Fibroblast of skin of abdomen (primary cell): ENCODE data around the gene SMC6.

ENCODE experiments used
- DNase-seq: peaks from one replicate; pipeline ENCODE4 v3.0.0-alpha.2; 2013

Gene SMC6

DNA sequence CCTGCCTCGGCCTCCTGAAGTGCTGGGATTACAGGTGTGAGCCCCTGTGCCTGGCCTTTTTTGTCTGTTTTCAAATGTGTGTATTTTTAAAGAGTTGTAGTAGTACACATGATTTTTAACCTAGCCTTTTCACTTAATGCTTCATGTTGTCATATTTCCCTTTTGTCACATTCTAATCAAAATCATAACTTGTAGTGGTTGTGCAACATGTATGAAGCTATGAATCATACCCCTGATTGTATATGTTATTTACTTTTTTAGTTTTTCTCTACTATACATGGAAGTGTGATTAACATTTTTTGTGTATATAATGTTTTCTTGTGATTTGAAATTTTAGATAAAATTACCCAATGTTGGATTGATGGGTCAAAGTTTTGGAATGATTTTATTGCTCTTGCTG is 8.8 kb upstream of the SMC6 start:
- DNase-seq, result no peak

DNA sequence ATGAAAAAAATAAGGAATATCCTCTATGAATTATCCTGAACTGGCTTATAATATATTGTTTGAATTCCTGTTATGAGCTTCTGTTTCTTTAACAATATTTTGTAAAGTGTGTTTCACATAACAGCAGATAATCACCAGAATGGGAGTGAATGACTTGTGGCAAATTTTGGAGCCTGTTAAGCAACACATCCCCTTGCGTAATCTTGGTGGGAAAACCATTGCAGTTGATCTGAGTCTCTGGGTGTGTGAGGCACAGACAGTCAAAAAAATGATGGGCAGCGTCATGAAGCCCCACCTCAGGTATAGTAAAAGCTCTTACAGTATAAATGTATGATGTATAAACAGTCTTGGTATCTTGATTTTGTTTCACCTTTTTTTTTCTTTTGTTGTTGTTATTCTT is 6.2 kb upstream of the SMC6 start:
- no peak for DNase-seq

DNA sequence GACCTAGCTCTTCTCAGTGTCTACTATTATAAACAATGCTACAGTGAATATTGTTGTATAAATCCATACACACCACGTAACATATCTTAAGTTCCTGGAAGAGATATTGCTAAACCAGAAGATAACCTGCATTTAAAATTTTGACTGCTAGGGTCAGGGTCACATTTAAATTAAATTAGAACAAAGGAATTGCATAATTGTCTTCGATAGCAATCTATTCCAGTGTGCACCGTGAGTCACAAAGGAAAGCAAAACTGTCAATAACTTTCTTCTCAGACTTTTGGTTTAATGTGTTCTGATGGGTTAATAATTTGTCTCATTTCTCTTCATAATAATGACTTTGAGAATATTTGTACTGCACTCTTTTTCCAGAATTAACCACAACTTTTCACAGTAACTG is 4.5 kb upstream of the SMC6 start:
- DNase-seq, result no peak

DNA sequence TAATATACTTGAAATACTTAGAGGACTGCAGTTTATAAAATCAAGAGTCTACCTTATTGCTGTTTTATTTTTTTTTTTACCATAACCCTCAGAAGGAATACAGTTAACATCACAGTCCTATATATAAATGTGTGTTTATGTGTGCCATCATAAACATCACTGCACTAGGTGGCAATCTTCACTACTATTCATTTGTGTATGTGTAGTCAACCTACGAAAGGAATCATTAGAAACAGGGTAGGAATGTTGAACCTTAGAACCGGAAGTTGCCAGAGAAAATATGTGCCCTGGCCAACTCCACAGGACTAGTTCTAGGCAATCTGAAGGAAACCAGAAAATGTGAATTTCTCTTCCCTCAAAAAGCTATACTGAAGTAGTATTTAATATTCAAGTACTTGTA is 3.7 kb upstream of the SMC6 start:
- DNase-seq, result peak; percentile 50

DNA sequence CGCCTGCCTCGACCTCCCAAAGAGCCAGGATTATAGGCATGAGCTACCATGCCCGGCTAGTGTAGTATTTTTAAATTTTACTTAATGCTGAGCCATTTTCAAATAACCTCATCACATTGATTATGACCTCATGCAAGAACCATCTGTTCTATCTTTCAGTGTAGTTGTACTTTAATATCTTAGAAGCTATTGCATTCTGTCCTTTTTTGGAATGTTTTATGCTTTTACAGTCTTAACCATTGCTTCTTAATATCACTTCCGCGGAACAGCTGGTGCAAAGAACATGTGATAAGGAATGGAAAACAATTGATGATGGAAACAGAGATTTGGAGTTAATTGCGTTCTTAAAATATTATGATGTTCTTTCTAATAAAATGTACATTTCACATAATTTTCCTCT is 3.1 kb upstream of the SMC6 start:
- DNase-seq, result peak; percentile 34

DNA sequence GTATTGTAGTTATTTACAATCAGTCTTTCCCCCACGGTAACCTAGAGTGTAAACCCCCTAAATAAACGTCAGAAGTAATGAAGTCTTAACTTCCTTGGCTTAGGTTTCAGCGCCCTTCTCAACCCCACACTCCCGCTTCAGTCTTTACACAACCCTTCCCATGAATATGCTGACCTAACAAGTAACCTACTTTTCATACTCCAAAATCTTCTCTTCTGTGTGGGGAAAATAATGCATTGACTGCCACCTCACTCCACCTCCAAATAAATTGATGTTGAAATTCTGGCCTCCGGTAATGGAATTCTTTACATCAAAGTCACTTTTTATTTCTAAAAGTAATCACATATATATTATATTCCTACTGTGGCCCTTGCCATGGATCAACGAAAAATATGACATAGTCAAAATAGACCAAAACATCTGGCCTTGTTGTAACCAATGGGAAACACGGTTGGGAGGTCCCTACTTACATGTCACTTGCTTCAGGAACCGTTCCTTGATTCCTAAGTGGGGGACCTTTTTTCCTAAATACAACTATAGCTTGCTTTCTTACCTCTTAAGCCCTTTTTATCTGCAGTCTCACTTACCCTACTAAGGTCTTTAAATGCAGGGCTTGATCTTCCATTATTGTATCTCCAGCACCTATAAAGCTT is 1.3 kb upstream of the SMC6 start:
- DNase-seq, result no peak

DNA sequence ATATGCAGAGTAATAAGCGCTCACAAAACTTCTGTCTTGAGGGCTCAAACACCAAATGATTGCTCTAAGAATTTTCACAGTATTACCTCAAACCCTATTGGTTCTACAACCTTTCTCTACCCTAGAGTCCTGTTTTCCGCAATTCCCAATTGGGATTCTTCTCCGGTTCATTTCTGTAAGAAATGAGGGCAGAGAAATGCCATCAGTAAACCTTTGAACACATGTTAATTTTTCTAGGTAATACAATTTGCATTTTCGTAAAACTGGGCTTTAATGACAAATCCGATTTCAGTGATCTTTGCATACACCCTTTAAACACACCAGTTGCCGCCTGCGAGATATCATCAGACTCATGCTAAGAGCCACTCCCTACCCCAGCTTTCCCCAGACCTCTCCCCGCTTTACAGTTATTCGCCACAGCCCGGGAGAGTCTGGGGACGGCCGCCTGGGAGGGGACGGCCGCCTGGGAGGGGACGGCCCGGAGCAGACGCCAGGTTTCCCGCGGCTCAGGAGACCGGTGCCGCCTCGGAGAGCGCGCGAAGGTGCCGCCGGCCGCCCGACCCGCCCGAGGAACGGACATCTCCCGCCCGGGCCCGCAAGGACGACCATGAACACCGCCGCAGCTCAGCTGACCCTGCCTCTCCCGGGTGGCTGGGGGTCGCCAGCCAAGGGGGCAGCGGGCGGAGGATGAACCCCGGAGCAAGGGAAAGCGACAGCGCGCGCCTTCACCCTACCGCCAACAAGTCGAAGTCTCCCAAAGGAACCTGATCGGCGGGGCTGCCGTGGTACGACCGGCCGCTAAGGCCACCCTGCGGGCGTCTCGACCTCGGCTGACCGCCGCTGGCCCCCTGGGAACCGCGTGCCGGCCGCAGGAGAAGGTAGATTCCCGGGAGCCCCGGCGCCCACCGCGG is 463 bp downstream of the SMC6 start:
- DNase-seq, result peak; percentile 12

DNA sequence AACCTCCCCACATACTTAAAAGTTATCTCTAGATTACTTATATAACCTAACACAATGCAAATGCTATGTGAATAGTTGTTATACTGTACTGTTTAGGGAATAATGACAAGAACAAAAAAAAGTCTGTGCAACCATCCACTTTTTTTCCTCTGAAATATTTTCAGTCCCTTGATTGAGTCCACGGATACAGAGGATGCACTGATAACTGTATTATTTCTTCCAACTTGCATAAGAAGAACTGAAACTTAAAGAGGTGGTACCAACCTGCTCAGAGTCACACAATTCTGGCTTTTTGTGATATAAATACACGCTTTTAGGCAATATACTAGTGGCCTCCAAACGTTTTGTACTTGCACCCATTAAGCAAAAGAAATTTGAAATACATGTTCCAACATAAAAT is 1.4 kb downstream of the SMC6 start:
- no peak for DNase-seq

DNA sequence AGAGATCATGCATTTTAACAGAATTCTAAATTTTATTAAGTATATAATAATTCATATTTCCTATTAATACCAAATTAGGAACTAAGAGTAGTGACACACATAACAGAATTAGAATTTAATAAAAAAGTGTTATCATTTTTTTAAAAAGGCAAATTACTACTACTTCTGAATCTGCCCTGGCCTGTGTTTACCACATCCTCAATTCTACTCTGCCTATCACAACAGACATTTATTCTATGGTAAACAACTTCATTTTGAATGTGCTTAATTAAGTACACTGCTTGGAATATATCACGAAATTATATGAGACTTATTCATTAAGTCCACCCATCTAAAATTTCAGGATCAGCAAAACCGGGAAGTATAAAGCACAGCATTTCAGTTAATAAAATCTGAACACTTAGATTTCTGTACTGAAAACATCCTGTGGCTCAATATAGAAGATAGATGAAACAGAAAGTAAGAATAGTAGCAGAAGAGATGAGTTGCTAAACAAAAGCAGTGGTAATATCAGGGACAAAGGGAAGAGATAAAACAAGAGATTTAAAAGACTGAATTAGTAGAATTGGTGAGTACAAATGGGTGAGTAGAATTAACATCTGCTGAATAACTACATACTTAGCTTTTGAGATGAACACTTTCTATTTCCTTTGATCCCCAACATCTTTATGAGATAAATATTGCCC is 3.7 kb downstream of the SMC6 start:
- no peak for DNase-seq

DNA sequence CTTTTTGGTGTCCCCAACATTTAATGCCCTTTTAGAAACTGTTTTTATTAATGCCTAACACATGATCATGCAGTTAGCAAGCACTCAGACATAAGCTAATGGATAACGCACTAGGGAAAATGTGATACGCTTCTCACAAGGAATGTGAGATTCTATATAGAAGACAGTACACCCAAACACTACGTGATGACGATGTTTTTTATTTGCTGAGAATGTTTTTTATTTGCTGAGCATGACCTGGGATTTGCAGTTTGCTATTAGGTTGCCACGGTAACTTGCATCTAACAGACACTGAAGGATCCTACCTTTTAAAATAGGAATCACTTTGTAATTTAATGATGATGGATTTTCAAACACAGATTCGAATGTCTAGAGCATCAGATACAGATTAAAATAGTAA is 4.9 kb downstream of the SMC6 start:
- DNase-seq, result no peak

DNA sequence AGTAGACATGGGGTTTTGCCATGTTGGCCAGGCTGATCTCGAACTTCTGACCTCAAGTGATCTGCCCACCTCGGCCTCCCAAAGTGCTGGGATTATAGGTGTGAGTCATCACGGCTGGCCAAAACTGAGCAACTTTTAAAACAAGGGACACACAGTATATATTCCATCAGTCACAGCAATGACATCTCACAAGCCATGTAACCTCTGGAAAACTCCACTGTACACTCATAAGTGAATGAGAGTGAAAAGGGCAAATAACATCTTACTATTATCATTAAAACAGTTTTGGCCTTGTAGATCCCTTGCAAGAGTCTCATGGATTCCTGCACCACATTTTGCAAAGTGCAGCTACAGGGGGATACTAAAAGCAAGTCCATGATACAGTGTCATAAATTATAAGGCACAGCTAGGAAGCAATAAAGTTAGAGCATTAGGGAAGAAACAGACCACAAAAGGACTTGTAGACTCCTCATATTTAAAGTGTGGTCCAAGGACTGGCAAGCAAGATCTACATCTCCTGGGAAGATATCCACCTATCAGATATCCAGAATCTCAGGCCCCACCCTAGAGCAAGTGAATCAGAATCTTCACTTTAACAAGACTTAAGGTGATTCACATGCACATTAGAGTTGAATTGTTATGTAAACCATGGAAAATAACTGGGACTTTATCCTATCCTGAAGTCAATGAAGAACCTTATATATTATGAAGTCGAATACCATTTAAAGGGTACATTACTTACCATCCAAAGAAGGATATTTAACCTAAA is 5.7 kb downstream of the SMC6 start:
- peak; percentile 4 for DNase-seq

DNA sequence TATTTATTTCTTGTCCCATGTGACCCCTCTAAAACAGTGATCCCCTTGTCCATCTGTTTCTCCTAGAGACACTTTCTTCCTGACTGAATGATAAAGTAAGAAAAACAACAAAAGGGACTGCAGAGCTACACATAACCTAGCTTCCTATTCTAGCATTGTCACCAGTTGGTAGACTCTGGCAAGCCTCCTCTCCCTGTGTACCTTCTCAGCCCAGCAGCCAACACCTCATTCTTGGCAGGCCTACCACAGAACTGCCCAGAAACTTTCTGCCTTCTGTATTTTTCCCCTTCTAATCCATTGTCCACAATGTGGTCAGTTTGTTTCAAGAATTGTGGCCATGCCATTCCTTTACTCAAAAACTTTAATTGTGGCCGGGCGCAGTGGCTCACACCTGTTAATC is 13.4 kb downstream of the SMC6 start:
- DNase-seq, result no peak

DNA sequence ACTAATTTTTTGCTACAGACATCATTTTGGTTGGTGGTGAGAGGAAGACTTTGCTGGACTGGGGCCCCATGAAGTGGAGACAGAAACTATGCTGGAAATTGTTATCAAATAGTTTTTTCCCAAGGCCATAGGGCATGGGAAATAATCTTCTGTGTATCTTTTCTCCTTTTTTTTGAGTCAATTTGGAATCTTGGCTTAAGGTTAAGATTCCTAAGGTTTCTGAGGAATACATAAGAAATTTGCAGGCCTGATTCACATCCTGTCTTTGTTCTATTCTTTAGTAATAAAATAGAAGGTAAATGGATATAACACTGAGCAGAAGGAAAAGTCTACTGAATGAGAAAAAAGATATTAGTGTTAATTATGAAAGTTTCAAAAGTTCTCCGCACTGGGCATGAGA is 16.6 kb downstream of the SMC6 start:
- peak; percentile 64 for DNase-seq

DNA sequence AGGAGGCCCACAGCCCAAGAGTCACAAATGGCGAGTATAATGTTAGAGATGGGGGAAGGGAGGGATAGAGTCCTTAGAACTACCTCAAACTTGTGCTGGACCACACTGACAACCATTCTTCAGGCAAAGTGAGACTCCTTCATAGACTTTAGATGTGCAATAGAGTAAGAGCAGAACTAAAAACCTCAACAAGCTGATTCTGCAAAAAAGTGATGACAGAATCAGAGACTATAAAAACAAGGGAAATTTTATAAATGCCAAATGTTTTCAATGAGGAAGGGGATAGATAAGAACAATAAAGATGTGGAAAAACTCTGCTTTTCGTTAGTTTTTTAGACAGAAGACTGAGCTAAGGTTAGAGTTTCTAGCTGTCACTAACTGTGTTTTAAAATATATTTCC is 17.7 kb downstream of the SMC6 start:
- DNase-seq, result no peak

DNA sequence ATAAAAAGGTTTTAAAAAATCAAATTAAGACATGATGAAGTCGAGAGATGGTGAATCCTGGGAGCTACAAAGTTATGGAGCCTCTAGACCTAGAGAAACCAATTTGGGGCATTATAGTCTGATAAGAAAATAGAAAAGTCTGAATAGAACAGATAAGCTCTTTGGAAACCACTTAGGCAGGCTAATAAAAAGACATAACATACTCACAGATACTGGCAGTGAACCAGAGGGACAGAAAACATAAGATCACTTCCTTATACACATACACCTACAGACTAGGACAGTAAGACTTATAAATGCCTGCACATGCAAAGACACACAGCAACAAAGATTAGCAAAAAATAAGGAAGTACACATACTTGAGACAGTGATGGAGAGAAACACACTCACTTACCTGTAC is 20.0 kb downstream of the SMC6 start:
- no peak for DNase-seq

DNA sequence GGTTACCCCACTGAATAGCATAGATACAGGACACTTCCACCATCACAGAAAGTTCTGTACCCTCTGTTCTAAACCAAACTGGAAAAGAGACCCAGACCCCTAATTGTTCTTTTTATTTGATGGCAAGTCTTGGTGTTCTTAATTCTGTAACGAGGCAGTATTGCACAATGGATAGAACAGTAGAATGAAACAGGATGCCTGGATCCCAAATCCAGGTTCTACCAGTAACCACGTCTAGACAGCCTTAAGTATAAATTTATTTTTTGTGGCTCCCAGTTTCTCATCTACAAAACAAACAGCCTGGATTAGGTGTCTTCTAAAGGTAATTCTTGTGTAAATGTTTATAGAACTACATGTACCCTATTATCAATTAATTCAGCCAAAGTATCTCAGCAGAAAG is 23.7 kb downstream of the SMC6 start:
- DNase-seq, result no peak

DNA sequence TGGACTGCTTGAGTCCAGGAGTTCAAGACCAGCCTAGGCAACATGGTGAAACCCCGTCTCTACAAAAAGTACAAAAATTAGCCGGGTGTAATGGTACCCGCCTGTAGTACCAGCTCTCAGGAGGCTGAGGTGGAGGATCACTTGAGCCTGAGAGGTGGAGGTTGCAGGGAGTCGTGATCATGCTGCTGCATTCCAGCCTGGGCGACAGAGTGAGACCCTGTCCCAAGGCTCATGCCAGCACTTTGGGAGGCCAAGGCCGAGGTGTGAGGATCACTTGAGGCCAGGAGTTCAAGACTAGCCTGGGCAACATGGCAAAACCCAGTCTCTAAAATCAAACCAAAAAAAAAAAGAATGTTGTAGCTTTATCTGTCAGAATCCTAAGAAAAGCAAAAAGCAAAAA is 25.4 kb downstream of the SMC6 start:
- DNase-seq, result no peak

DNA sequence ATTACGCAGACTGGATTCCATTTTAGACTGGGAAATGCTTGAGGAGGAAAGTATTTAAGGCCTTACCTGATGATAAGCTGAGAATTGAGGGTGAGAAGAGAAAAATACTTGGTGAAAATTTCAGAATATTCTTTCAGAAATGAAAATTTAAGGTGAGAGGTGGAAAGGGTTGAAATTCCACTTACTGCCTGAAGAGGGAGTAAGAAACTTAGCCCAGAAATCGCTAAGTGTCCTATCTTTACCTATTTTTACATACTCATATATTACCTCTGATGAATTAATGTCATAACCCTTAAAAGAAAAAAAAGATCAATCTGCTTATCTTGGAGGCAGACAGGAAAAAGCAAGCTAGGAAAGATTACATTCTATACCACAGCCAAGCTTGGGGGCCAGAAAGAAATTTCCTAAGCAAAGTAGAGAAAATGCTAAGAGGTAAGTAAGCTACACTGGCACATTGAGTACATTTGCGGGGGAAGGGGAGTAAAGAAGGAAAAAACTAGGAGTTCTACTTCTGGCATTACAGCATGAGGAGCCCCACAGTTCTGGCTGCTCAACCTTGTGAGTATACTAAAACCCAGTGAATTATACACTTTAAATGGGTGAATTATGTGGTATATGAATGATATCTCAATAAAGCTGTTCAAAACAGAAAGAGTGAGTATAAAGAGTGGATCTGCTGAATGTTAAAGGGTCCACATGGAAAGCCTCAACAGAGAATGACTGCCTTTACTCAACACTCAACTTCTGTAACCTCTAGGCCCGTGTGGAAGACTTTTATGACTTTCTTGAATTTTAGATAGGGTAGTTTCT is 33.8 kb downstream of the SMC6 start:
- DNase-seq, result peak; percentile 8

DNA sequence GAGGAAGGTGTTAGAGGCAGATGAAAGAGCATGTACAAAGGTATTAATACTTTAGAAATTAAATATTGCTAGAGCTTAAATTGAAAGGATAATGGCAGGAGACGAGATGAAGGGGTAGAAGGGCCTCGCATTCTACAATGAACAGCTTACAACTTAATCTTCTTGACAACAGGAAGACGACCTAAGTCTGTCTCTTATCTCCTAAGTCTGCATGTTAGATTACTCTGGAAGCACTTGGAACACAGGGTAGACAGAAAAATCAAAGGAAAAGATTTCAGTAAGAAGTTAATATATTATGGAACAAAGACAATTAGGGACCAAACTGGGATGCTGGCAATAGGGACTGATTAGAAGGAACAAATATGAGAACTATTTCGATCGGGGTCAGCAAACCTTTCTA is 34.9 kb downstream of the SMC6 start:
- DNase-seq, result no peak

DNA sequence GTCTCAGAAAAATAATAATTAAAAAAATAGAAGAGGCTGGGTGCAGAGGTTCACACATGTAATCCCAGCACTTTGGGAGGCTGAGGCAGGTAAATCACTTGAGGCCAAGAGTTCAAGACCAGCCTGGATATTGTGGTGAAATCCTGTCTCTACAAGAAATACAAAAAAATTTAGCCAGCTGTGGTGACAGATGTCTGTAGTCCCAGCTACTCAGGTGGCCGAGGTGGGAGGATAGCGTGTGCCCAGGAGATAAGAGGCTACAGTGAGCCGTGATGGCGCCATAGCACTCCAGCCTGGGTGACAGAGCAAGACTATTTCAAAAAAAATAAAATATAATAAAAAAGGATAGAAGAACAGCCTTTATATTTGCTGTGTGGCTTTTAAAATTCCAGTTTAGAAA is 35.9 kb downstream of the SMC6 start:
- no peak for DNase-seq

DNA sequence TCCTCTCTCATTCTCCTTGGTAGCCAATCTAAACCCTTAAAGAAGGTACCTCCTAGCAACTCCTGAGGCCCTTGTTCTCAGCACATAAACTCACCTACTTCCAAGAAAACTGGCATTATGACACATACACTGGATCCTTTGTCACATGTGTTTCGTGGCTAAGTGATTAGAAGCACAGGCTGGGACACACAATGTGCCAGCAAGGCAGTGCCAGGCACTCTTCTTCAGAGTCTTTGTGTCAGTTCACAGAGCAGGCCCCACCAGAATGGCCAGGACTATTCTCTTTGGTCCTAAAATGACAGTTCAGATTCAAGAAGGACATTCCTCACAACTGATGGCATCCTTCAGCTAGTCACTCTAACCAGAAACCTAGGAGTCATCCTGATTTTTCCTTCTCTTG is 40.3 kb downstream of the SMC6 start:
- DNase-seq, result no peak
